ENCODE results near the gene BANP. TPM values are rescaled to one million over a fixed set of nuclear protein-coding genes. Genes with fewer than 3 reads are reported as not detected.
"Not testable (repeated sequence)": the region's sequence is repeated elsewhere in the genome, so short reads cannot be mapped to it uniquely, and the experiment has no call there.

The BANP gene
- total RNA-seq, 2 experiments from 2014 or later = 39.6 to 58.0 TPM

DNA sequence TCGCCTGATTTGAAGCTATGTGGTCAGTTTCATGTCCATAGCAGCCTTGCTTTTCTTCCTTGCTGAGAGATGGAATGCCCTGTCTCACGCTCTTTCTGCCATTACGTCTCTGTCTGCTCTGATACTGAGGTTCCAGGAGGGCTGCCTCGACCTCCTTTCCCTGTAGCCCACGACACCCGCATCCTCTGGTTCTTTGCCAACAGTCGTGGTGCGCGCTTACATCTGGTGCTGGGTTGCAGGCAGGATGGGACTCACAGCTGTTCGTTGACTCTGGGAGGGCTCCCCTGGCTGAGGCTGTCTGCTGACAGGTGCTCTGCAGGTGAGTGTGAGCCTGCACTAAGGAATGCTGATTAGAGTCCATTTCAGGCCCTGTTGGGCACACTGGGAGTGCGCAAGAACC lies 90.3 kb downstream of the BANP start:
- H3K4me3 ChIP-seq (ENCODE audit: low read depth, low read length, poor library complexity, severe bottlenecking); H3K79me2 ChIP-seq (ENCODE audit: insufficient read depth, low read depth, low read length); H3K36me3 ChIP-seq (ENCODE audit: insufficient read depth, low read length); DNase-seq (ENCODE audit: low spot score); POLR2A ChIA-PET; H3K9me3 ChIP-seq (ENCODE audit: low read length); H3K9me2 ChIP-seq (ENCODE audit: insufficient read depth, low read length); BruUV-seq (replicated peaks); H4K20me1 ChIP-seq (ENCODE audit: insufficient read depth, low read length); H3K4me2 ChIP-seq (ENCODE audit: low read length); H2AFZ ChIP-seq (ENCODE audit: low read length); H3K27ac ChIP-seq (ENCODE audit: low read depth, low read length, poor library complexity, severe bottlenecking); CTCF ChIA-PET (ENCODE audit: unreplicated experiment): not testable (repeated sequence)
- intact Hi-C loops (cut with micrococcal nuclease; ENCODE audit: unreplicated experiment) = loop anchor here (10.0 kb wide), 1 partner anchor 267 kb away; no protein-coding TSS in a partner anchor
- H3K4me1 ChIP-seq (ENCODE audit: insufficient read depth, low read length, poor library complexity, severe bottlenecking) = peaks cover 28% of the 10 kb centered on the region

DNA sequence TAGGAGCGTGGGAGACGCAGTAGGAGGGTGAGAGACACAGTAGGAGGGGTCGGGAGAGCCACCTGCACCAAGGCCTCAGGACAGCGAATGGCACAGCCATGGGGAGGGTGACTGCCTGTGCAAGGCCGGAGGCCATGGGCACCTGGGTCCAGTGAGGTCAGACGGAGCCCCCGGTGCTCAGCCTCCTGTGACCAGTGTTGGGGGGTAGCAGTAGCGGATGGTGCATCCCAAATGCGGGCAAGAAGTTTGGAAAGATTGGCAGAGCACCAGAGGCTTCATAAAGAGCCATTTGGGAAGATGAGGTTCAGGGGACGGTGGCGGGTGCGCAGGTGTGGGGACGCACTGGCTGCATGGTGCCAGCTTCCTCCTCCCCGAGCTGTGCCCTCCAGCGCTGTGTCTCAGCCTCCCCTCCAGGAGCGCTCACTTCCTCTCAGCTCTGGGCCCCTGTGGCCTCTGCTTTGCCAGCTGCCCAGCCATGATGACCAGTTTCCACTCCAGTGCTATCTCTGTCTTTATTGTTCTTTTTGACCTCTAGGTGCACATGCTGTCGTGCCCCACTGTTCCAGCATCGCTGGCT lies 90.8 kb downstream of the BANP start:
- H2AFZ ChIP-seq (ENCODE audit: low read length); H3K4me3 ChIP-seq (ENCODE audit: low read depth, low read length, poor library complexity, severe bottlenecking); BruUV-seq (replicated peaks); H3K9me3 ChIP-seq (ENCODE audit: low read length); CTCF ChIA-PET (ENCODE audit: unreplicated experiment); H4K20me1 ChIP-seq (ENCODE audit: insufficient read depth, low read length); DNase-seq (ENCODE audit: low spot score); H3K4me2 ChIP-seq (ENCODE audit: low read length); POLR2A ChIA-PET; H3K36me3 ChIP-seq (ENCODE audit: insufficient read depth, low read length); H3K27ac ChIP-seq (ENCODE audit: low read depth, low read length, poor library complexity, severe bottlenecking); H3K9me2 ChIP-seq (ENCODE audit: insufficient read depth, low read length); H3K79me2 ChIP-seq (ENCODE audit: insufficient read depth, low read depth, low read length): not testable (repeated sequence)
- H3K4me1 ChIP-seq (ENCODE audit: insufficient read depth, low read length, poor library complexity, severe bottlenecking) = peaks cover 33% of the 10 kb centered on the region
- intact Hi-C loops (cut with micrococcal nuclease; ENCODE audit: unreplicated experiment) = loop anchor here (10.0 kb wide), 1 partner anchor 267 kb away; no protein-coding TSS in a partner anchor

DNA sequence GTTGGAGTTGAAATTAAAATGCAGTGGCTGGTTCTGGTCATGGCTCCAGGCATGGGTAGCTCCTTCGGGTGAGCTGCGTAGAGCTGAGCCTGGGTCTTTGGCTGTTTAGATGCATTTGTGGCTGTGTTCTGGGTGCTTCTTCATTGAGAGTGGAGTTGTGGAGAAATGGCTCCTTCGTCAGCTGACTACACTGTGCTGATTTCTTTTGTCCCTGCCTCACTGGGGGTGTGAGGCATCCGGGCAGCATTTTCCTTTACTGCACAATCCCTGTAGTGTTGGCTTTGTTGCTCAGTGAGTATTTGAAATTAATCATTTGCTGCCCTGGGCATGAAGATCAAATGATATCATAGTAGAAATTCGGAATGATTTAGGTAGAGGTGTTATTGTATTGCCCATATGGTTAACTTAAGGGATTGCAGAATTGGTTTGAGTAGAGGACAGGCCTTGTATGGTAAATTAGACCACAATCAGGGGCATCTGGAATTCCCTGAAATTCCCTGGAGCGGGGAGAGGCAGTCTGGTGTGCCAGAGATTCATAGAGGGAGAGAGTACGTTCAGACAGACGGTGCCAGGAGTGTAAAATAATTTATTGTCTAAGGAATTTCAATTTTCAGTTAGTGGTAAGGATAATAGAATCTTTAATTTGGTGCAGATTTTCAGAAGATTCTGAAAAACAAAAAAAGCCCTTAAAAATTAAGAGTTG lies 92.1 kb downstream of the BANP start:
- POLR2A ChIA-PET = interaction anchor here (0.6 kb wide), 1 partner anchor 94 kb away, joined by 5 read pairs; no protein-coding TSS in a partner anchor
- CTCF ChIA-PET (ENCODE audit: unreplicated experiment); H3K9me3 ChIP-seq (ENCODE audit: low read length); BruUV-seq (replicated peaks); H2AFZ ChIP-seq (ENCODE audit: low read length); DNase-seq (ENCODE audit: low spot score); H4K20me1 ChIP-seq (ENCODE audit: insufficient read depth, low read length); H3K9me2 ChIP-seq (ENCODE audit: insufficient read depth, low read length); H3K4me3 ChIP-seq (ENCODE audit: low read depth, low read length, poor library complexity, severe bottlenecking); H3K79me2 ChIP-seq (ENCODE audit: insufficient read depth, low read depth, low read length); H3K4me2 ChIP-seq (ENCODE audit: low read length): not testable (repeated sequence)
- Histone ChIP-seq H3K4me1 (ENCODE audit: insufficient read depth, low read length, poor library complexity, severe bottlenecking) (peaks cover 38% of the 10 kb centered on the region), H3K27ac (ENCODE audit: low read depth, low read length, poor library complexity, severe bottlenecking) (peak overlapping the region; percentile 18), H3K36me3 (ENCODE audit: insufficient read depth, low read length) (peaks cover 12% of the 10 kb centered on the region)
- intact Hi-C loops (cut with micrococcal nuclease; ENCODE audit: unreplicated experiment) = loop anchor here (10.0 kb wide), 1 partner anchor 269 kb away; no protein-coding TSS in a partner anchor

DNA sequence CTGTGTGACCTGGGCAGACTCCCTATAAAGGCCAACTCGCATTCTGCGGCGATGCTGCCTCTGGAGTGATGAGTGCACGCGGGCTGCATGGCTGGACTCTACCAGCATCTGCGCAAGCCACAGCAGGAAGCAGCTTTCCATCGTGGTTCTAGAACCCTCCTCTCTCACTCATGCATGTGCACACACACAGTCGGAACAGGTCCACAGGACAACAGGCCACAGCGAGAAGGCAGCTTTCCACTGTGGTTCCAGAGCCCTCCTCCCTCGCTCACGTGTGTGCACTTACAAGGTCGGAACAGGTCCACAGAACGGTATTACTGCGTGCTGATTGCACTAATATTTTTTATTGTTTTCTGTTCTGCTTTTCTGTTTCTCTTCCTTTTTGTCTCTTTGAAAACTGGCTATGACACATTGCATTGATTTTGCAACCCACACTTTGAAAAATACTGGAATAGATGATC lies 92.9 kb downstream of the BANP start:
- Histone ChIP-seq H3K36me3 (ENCODE audit: insufficient read depth, low read length) (peaks cover 14% of the 10 kb centered on the region), H3K4me2 (ENCODE audit: low read length) (peak overlapping the region; percentile 55; the same call in 1 of the 2 replicates), H3K27ac (ENCODE audit: low read depth, low read length, poor library complexity, severe bottlenecking) (peak overlapping the region; percentile 69), H3K4me1 (ENCODE audit: insufficient read depth, low read length, poor library complexity, severe bottlenecking) (peaks cover 38% of the 10 kb centered on the region)
- H3K9me2 ChIP-seq (ENCODE audit: insufficient read depth, low read length); H3K9me3 ChIP-seq (ENCODE audit: low read length); H4K20me1 ChIP-seq (ENCODE audit: insufficient read depth, low read length); BruUV-seq (replicated peaks); H3K79me2 ChIP-seq (ENCODE audit: insufficient read depth, low read depth, low read length); H3K4me3 ChIP-seq (ENCODE audit: low read depth, low read length, poor library complexity, severe bottlenecking); H2AFZ ChIP-seq (ENCODE audit: low read length); CTCF ChIA-PET (ENCODE audit: unreplicated experiment): not testable (repeated sequence)
- intact Hi-C loops (cut with micrococcal nuclease; ENCODE audit: unreplicated experiment) = loop anchor here (2.0 to 10.0 kb wide), 2 partner anchors 93 to 269 kb away; partner anchors contain the start of gene BANP
- peak; percentile 69 for DNase-seq (ENCODE audit: low spot score)
- POLR2A ChIA-PET = interaction anchor here (0.6 kb wide), 1 partner anchor 95 kb away, joined by 5 read pairs; no protein-coding TSS in a partner anchor

DNA sequence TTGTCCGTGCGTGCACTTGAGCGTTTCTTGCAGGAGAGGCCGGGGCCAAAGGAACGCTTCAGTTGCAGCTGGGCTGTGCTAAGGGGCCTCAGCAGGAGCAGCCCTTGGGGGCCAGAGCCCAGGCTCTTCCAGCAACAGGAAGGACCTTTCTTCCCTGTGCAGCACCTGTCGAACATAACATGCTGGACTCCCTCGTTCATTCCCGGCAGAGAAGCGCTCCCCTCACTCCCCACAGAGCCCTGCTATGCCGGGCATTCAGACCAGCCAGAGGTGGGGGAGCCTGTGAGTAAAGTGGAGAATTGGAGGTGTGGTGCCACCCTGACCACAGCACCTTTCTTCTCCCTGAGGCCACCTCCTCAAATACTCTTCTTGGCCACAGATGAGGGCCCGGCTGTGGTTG lies 94.1 kb downstream of the BANP start:
- intact Hi-C loops (cut with micrococcal nuclease; ENCODE audit: unreplicated experiment) = loop anchor here (2.0 to 10.0 kb wide), 3 partner anchors 95 to 343 kb away; partner anchors contain the start of gene BANP
- H3K9me3 ChIP-seq (ENCODE audit: low read length); H3K9me2 ChIP-seq (ENCODE audit: insufficient read depth, low read length); BruUV-seq (replicated peaks); POLR2A ChIA-PET; H3K79me2 ChIP-seq (ENCODE audit: insufficient read depth, low read depth, low read length); CTCF ChIA-PET (ENCODE audit: unreplicated experiment); H4K20me1 ChIP-seq (ENCODE audit: insufficient read depth, low read length): not testable (repeated sequence)
- peak overlapping the region; percentile 28 for H3K4me3 ChIP-seq (ENCODE audit: low read depth, low read length, poor library complexity, severe bottlenecking)
- peak overlapping the region; percentile 55 for H3K4me2 ChIP-seq (ENCODE audit: low read length)
- peak overlapping the region; percentile 69 for H3K27ac ChIP-seq (ENCODE audit: low read depth, low read length, poor library complexity, severe bottlenecking)
- peak; percentile 20 for DNase-seq (ENCODE audit: low spot score)
- peak overlapping the region; percentile 4; the same call in 1 of the 2 replicates for H2AFZ ChIP-seq (ENCODE audit: low read length)
- H3K36me3 ChIP-seq (ENCODE audit: insufficient read depth, low read length) = peaks cover 26% of the 10 kb centered on the region
- H3K4me1 ChIP-seq (ENCODE audit: insufficient read depth, low read length, poor library complexity, severe bottlenecking) = peaks cover 38% of the 10 kb centered on the region
